NCI-H524 (cell line): Measurements from ENCODE around the gene DNMBP.
"Not testable (repeated sequence)": the region's sequence is repeated elsewhere in the genome, so short reads cannot be mapped to it uniquely, and the experiment has no call there.

Experiments
- DNase-seq, 2 experiments: peaks; one replicate each; lab custom pipeline; 2025; lab: John Stamatoyannopoulos, UW

DNMBP gene

DNA sequence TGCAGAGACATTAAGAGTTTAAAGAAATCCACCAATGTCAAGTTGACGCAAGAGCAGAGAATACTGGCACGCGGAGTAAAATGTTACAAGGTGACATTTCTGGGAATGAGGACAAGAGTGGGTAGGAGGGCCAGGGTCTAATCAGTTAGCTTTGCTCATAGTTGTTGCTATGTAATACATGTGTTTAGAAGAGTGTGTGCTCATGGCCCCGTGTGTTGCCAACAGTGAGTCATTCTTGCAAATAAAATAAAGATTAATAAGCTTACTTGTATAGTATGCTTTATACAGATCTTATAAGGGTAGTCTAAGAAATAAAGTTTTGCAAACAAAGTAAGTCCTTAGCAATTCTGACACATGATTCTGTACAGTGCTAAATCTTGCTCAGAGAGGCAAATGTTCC is 64.5 kb downstream of the DNMBP start:
- DNase-seq = no peak

GRCh38 chr10:99944860-99945259 is 64.9 kb downstream of the DNMBP start:
- no peak for DNase-seq

DNA sequence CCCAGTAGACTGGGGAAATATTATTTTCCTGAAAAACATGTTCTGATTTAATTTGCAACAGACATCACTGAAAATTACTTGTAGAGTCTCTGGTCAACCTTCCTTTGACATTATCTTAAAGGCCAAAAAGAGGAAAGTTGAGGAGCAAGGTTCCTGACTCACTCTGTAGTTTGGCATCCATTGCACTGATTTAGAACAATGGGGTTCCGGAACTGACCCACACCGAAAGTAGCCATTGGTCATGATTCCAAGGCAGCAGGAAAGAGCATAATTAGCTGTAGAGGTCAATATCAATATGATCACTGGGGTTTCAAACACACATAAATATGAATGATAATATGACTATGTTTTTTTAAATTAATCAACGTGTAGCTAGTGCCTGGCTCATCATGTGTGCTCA is 65.8 kb downstream of the DNMBP start:
- DNase-seq = no peak

- no peak for DNase-seq
Observed at GRCh38 chr10:99941942-99942820, 67.6 kb downstream of the DNMBP start.

- no peak for DNase-seq
Observed at GRCh38 chr10:99938563-99938962, 71.2 kb downstream of the DNMBP start.

- DNase-seq = no peak
Observed at GRCh38 chr10:99937630-99938029, 72.1 kb downstream of the DNMBP start.

- not testable (repeated sequence) for DNase-seq
Observed at GRCh38 chr10:99932203-99932957, 77.4 kb downstream of the DNMBP start.

- no peak for DNase-seq
Observed at GRCh38 chr10:99930731-99931550, 78.8 kb downstream of the DNMBP start.

DNA sequence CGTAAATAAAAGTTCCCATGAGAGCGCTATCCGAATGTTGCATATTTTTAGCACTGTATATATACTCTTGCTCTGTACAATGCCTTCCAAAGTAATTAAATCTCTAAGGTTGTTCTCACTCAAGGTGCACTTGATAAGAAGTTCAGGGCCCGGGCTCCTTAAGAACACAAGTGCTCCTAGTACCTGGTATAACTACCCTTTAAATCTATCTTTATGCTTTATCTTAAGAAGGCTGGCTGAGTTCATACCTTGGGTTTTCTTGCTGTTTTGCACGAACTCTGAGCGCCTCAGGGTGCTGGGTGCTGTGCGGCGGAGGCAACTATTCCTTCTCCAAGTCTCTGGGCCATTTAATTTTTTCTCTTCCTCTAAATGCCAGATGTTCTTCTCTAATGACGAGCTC is 80.4 kb downstream of the DNMBP start:
- no peak for DNase-seq

GRCh38 chr10:99927721-99928280 is 81.9 kb downstream of the DNMBP start:
- DNase-seq = no peak

- DNase-seq = no peak
Observed at GRCh38 chr10:99926925-99927720, 82.6 kb downstream of the DNMBP start.

DNA sequence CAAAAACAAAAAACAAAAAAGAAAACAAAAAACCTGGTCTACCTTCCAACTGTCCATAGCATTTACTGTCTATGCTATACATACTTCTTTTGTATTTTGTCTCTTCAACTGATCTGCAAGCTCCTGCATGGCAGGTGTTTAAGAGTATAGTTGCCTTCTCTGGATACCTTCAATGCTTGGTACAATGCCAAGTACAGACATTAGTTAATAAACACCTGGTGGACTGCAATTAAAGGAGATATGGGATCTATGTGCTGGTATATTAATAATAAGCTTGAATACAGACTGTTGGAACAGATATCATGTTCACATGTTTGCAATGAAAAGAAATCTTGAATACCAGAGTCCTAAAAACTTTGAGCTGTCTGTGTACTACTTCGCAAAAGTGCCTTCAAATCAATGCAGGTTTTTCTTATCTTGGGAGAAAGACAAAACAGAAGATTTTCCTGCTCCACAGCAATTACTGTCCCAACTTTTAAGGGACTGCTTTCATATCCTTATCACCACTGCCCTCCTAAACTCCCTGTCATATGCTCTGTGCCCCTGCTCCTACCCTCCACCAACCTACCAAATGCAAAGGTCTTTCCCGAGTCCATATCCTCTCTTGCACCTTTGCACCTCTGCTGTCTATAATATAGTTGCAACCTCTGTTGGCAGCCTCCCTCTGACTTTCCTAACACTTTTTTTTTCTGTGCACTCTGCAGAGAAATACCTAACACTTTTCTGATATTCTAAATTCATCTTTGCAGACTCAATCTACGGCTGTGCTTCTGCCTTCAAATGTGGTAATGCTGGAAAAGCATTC is 85.1 kb downstream of the DNMBP start:
- no peak for DNase-seq

GRCh38 chr10:99921948-99922347 is 87.8 kb downstream of the DNMBP start:
- DNase-seq = no peak

GRCh38 chr10:99920901-99921300 is 88.8 kb downstream of the DNMBP start:
- no peak for DNase-seq

DNA sequence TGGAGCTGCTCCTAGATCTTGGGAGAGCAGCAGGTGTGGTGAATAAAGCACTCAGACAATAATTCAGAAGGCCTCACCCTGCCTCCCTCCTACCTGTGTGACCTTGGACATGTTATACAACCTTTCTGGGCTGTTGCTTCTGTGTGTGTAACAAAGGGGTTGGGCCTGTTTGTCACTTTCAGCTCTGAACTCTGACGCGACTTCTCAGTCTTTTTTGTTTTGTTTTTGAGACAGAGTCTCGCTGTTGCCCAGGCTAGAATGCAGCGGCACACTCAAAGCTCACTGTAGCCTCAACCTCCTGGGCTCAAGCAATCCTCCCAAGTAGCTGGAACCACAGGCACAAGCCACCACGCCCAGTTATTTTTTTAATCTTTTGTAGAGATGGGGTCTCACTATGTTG is 89.3 kb downstream of the DNMBP start:
- no peak for DNase-seq

DNA sequence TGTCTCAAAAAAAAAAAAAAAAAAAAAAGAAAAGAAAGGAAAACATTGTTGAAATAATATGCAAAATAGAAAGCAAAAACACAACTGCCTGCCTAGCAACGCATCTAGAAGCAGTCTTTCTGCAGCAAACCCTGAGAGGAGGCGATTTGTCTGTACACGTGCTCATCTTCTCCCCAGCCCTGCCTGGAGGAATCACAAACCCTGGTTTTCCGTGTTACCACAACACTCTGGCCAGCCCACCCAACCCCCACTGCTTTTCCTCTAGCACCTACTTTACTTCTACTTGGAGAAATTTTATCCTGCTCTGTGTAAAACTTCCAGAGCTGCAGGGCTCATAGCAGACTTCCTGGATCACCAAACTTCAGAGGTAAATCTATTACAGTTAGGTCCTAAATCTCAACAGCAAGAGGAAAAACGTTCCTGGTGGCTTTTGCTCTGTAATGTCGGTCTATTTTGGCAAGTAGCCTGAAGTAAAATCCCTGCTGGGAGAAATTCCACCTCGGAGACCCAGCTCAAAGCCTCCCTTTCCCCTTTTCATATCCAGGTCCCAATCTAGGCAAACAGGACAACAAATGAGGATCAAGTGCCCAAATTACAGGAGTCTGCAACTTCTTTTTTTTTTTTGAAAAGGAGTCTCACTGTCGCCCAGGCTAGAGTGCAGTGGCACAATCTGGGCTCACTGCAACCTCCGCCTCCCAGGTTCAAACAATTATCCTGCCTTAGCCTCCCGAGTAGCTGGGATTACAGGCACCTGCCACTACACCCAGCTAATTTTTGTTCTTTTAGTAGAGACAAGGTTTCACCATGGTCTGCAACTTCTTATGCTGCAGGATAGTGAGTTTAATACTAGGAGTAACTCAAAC is 91.6 kb downstream of the DNMBP start:
- DNase-seq = no peak

DNA sequence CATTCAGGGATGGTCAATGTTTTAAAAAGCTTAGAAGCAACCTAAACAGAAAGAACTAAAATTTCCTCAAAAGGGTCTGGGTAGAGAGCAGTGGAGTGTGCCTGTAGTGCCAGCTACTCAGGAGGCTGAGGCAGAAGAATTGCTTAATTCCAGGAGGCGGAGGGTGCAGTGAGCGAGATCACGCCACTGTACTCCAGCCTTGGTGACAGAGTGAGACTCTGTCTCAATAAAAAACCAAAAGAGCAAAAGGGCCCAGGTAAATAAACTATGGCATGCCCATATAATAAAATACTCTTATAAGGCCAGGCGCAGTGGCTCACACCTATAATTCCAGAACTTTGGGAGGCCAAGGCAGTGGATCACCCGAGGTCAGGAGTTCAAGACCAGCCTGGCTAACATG is 93.0 kb downstream of the DNMBP start:
- no peak for DNase-seq

DNA sequence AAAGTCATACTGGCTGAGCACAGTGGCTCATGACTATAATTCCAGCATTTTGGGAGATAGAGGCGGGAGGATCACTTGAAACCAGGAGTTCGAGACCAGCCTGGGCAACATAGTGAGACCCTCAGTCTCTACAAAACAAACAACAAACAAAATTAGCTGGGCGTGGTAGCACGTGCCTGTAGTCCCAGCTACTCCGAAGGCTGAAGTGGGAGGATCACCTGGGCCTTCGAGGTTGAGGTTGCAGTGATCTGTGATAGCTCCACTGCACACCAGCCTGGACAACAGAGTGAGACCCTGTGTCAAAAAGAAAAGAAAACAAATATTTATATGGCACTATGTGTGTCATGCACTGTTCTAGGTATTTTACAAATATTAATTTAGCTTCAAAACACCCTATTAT is 94.3 kb downstream of the DNMBP start:
- no peak for DNase-seq

DNA sequence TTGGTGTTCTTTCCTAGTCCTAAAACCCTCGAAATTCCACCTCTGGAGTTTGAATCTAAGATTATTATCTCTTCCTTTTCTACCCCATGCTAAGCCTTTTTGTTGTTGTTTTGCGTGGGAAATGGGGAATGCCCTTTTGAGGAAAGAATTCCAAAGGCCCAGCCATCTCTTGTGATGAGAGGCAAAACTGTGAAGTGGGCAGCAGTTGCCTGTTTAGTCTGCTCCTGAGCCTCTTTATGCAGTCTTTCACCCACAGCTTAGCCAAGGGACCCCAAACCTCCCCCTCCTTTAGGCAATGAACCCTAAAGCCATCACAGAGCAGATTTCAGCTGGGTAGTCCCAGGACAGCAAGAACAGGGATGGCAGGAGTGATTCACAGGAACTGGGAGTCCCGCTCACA is 95.5 kb downstream of the DNMBP start:
- DNase-seq = no peak
